H1 (cell line): ENCODE data around the gene NACAD. TPM values are rescaled to one million over a fixed set of nuclear protein-coding genes. Genes with fewer than 3 reads are reported as not detected.

ENCODE experiments used
- CEBPB ChIP-seq: IDR thresholded peaks from 2 replicates; pipeline ENCODE4 v1.6.1; 2012; ENCODE audit warnings: low read depth, low read length
- CHD1 ChIP-seq: IDR thresholded peaks from 2 replicates; pipeline ENCODE4 v1.6.1; 2012; ENCODE audit warnings: low read depth, low read length, improper control_type of control experiment
- CHD2 ChIP-seq: IDR thresholded peaks from 2 replicates; pipeline ENCODE4 v1.6.1; 2012; ENCODE audit warnings: low read length, improper control_type of control experiment
- GABPA ChIP-seq: IDR thresholded peaks from 2 replicates; pipeline ENCODE4 v1.6.1; 2011; ENCODE audit warnings: mild to moderate bottlenecking, low read length, moderate library complexity, borderline replicate concordance; ENCODE audit not compliant: insufficient read depth
- KDM5A ChIP-seq: fragments of 200-600 bp; IDR thresholded peaks from 2 replicates; pipeline ENCODE4 v1.7.1; 2012; ENCODE audit warnings: mild to moderate bottlenecking, low read length, inconsistent platforms, mixed read lengths
- SUZ12 ChIP-seq: fragments of 200-600 bp; sonication (generic); IDR thresholded peaks from 2 replicates; pipeline ENCODE4 v1.6.1; 2012; ENCODE audit warnings: mild to moderate bottlenecking, inconsistent platforms, low read length, moderate library complexity, mixed read lengths
- YY1 ChIP-seq: IDR thresholded peaks from 2 replicates; pipeline ENCODE4 v1.6.1; 2011; ENCODE audit warnings: low read depth, mild to moderate bottlenecking, low read length
- polyA plus RNA-seq, 7 experiments: library from polyadenylated mRNA; depleted of rRNA in 3 of 7; stranded (reverse) in 5 of 7; unstranded in 2 of 7; fragments of >200 nt in 5 of 7; fragments of 200-250 nt in 2 of 7; gene quantifications; 1 replicate in 5 of 7; 2 replicates in 1 of 7; 4 replicates in 1 of 7; pipeline versions ENCODE4 v1.2.1 to v1.2.3, GENCODE V29; 2011 to 2013; ENCODE audit warnings: missing spikeins in 2 of 7, mixed read lengths in 2 of 7
- total RNA-seq: library from RNA; stranded (reverse); fragmentation: NEBNext Ultra II Directional; extraction: Animal tissue kit (Norgen Biotek cat#: 25700); gene quantifications from 2 replicates; pipeline ENCODE4 v1.2.1, GENCODE V29; 2021
- TF ChIP-seq, protein P1 (sequence below): fragments of 300-600 bp; sonication (generic); IDR thresholded peaks from 2 replicates; pipeline ENCODE4 v1.7.1; 2012; ENCODE audit warnings: low read length, moderate library complexity, mild to moderate bottlenecking, inconsistent platforms; ENCODE audit not compliant: insufficient replicate concordance
- TF ChIP-seq, protein P2 (sequence below): IDR thresholded peaks from 2 replicates; pipeline ENCODE4 v1.6.1; 2011; ENCODE audit warnings: low read depth, mild to moderate bottlenecking, low read length; ENCODE audit not compliant: insufficient read depth

NACAD gene
- total and polyA plus RNA-seq, 2 of the 8 experiments (the other 6 are each of a cell fraction or from before 2014, with no cell fraction given), result 1.3 to 6.0 TPM

GRCh38 chr7:45032421-45032820, 56.3 kb downstream of the NACAD start (continued):
- TF ChIP-seq, protein P1, sequence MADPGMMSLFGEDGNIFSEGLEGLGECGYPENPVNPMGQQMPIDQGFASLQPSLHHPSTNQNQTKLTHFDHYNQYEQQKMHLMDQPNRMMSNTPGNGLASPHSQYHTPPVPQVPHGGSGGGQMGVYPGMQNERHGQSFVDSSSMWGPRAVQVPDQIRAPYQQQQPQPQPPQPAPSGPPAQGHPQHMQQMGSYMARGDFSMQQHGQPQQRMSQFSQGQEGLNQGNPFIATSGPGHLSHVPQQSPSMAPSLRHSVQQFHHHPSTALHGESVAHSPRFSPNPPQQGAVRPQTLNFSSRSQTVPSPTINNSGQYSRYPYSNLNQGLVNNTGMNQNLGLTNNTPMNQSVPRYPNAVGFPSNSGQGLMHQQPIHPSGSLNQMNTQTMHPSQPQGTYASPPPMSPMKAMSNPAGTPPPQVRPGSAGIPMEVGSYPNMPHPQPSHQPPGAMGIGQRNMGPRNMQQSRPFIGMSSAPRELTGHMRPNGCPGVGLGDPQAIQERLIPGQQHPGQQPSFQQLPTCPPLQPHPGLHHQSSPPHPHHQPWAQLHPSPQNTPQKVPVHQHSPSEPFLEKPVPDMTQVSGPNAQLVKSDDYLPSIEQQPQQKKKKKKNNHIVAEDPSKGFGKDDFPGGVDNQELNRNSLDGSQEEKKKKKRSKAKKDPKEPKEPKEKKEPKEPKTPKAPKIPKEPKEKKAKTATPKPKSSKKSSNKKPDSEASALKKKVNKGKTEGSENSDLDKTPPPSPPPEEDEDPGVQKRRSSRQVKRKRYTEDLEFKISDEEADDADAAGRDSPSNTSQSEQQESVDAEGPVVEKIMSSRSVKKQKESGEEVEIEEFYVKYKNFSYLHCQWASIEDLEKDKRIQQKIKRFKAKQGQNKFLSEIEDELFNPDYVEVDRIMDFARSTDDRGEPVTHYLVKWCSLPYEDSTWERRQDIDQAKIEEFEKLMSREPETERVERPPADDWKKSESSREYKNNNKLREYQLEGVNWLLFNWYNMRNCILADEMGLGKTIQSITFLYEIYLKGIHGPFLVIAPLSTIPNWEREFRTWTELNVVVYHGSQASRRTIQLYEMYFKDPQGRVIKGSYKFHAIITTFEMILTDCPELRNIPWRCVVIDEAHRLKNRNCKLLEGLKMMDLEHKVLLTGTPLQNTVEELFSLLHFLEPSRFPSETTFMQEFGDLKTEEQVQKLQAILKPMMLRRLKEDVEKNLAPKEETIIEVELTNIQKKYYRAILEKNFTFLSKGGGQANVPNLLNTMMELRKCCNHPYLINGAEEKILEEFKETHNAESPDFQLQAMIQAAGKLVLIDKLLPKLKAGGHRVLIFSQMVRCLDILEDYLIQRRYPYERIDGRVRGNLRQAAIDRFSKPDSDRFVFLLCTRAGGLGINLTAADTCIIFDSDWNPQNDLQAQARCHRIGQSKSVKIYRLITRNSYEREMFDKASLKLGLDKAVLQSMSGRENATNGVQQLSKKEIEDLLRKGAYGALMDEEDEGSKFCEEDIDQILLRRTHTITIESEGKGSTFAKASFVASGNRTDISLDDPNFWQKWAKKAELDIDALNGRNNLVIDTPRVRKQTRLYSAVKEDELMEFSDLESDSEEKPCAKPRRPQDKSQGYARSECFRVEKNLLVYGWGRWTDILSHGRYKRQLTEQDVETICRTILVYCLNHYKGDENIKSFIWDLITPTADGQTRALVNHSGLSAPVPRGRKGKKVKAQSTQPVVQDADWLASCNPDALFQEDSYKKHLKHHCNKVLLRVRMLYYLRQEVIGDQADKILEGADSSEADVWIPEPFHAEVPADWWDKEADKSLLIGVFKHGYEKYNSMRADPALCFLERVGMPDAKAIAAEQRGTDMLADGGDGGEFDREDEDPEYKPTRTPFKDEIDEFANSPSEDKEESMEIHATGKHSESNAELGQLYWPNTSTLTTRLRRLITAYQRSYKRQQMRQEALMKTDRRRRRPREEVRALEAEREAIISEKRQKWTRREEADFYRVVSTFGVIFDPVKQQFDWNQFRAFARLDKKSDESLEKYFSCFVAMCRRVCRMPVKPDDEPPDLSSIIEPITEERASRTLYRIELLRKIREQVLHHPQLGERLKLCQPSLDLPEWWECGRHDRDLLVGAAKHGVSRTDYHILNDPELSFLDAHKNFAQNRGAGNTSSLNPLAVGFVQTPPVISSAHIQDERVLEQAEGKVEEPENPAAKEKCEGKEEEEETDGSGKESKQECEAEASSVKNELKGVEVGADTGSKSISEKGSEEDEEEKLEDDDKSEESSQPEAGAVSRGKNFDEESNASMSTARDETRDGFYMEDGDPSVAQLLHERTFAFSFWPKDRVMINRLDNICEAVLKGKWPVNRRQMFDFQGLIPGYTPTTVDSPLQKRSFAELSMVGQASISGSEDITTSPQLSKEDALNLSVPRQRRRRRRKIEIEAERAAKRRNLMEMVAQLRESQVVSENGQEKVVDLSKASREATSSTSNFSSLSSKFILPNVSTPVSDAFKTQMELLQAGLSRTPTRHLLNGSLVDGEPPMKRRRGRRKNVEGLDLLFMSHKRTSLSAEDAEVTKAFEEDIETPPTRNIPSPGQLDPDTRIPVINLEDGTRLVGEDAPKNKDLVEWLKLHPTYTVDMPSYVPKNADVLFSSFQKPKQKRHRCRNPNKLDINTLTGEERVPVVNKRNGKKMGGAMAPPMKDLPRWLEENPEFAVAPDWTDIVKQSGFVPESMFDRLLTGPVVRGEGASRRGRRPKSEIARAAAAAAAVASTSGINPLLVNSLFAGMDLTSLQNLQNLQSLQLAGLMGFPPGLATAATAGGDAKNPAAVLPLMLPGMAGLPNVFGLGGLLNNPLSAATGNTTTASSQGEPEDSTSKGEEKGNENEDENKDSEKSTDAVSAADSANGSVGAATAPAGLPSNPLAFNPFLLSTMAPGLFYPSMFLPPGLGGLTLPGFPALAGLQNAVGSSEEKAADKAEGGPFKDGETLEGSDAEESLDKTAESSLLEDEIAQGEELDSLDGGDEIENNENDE, result no peak
- TF ChIP-seq YY1, result no peak
- TF ChIP-seq, protein P2, sequence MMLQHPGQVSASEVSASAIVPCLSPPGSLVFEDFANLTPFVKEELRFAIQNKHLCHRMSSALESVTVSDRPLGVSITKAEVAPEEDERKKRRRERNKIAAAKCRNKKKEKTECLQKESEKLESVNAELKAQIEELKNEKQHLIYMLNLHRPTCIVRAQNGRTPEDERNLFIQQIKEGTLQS, result no peak
- no peak for TF ChIP-seq CHD1
- TF ChIP-seq CEBPB, result no peak
- TF ChIP-seq CHD2, result no peak
- no peak for TF ChIP-seq GABPA
- no peak for TF ChIP-seq KDM5A
- TF ChIP-seq SUZ12, result no peak
